Lung (tissue), 12 donors: ENCODE data around the gene TBXA2R. TPM values are rescaled to one million over a fixed set of nuclear protein-coding genes. Genes with fewer than 3 reads are reported as not detected.

Experiments
- ATAC-seq: fragments of 200-7000 bp; cut with Tn5 transposase; one replicate; pipeline ENCODE4 v1.9.1; 2020; ENCODE audit warnings: moderate number of reproducible peaks; ENCODE audit not compliant: insufficient read depth, low FRiP score
- DNase-seq, 3 donors: peaks; one replicate each; pipeline ENCODE4 v3.0.0-alpha.2; 2013 to 2017
- H3K27ac ChIP-seq, 2 donors: one replicate each; pipeline ENCODE4 v1.5.1; 2013; ENCODE audit warnings: mild to moderate bottlenecking in 2 of 2, moderate library complexity in 2 of 2, control low read depth in 1 of 2, inconsistent platforms in 1 of 2, low read depth in 1 of 2, low read length in 1 of 2
- H3K27me3 ChIP-seq, 3 donors: one replicate each; pipeline ENCODE4 v1.5.1; 2013; ENCODE audit warnings: low read length in 2 of 3; ENCODE audit not compliant: control insufficient read depth in 3 of 3, insufficient read depth in 3 of 3
- H3K36me3 ChIP-seq, 4 donors: one replicate each; pipeline ENCODE4 v1.5.1; 2013; ENCODE audit warnings: low read length in 4 of 4, mild to moderate bottlenecking in 1 of 4, moderate library complexity in 1 of 4; ENCODE audit not compliant: control insufficient read depth in 4 of 4, insufficient read depth in 4 of 4
- H3K4me1 ChIP-seq, 5 donors: one replicate each; pipeline ENCODE4 v1.5.1; 2013; ENCODE audit warnings: low read length in 5 of 5, mild to moderate bottlenecking in 2 of 5, moderate library complexity in 1 of 5; ENCODE audit not compliant: control insufficient read depth in 5 of 5, insufficient read depth in 5 of 5
- H3K4me3 ChIP-seq: one replicate; pipeline ENCODE4 v1.5.1; 2013; ENCODE audit warnings: mild to moderate bottlenecking, control low read depth, moderate library complexity
- H3K9ac ChIP-seq, 2 donors: one replicate each; pipeline ENCODE4 v1.5.1; 2013; ENCODE audit warnings: low read length in 2 of 2, control low read depth in 1 of 2; ENCODE audit not compliant: insufficient read depth in 1 of 2
- H3K9me3 ChIP-seq, 4 donors: one replicate each; pipeline ENCODE4 v1.5.1; 2013; ENCODE audit warnings: low read length in 3 of 4, mild to moderate bottlenecking in 1 of 4, moderate library complexity in 1 of 4; ENCODE audit not compliant: control insufficient read depth in 4 of 4, insufficient read depth in 3 of 4
- CTCF ChIP-seq: IDR thresholded peaks from 2 replicates; pipeline ENCODE4 v1.5.1; 2012; ENCODE audit warnings: mild to moderate bottlenecking; ENCODE audit errors: control extremely low read depth, extremely low read depth
- WGBS, 2 donors: extraction: QIAGEN DNeasy Blood & Tissue Kit; methylation state at CpG; one replicate each; pipeline ENCODE4 v1.1.7; 2013; 5-methylcytosine and 5-hydroxymethylcytosine counted together
- polyA plus RNA-seq, 2 donors: library from polyadenylated mRNA; stranded (reverse); fragments of 200-250 nt; gene quantifications; one replicate each; pipeline ENCODE4 v1.2.1, GENCODE V29; 2013
- total RNA-seq, 2 donors: library from RNA; depleted of rRNA in 1 of 2; stranded (reverse); fragments of >200 nt in 1 of 2; gene quantifications; one replicate each; pipeline ENCODE4 v1.2.1, GENCODE V29; 2014 to 2021
- donor health status: control.
- donor health status: control.
- donor health status: Bipolar disorder and iron deficiency.
- donor health status: healthy.
- donor health status: DM: yes; HTN: yes; CAD: no.

The TBXA2R gene
- total and polyA plus RNA-seq, 4 donors, result 2.5 to 7.6 (median 3.5) TPM

- Histone ChIP-seq H3K9me3 (peaks cover 0 to 3% (median 0%) of the 10 kb centered on the region in 4 donors), H3K36me3 (peaks cover 4 to 51% (median 13%) of the 10 kb centered on the region in 4 donors), H3K4me3 (no peak overlapping the region), H3K9ac (no peak overlapping the region), H3K4me1 (peaks cover 0 to 27% (median 6%) of the 10 kb centered on the region in 5 donors), H3K27me3 (no peaks in the 10 kb centered on the region), H3K27ac (peak overlapping the region in 1 of 2 donors; percentile 61)
- ATAC-seq (no peak), DNase-seq (no peak)
- WGBS, 2 donors, result 87 to 89% methylated on average over 75 to 79 of the region's 79 CpGs
- no peak for TF ChIP-seq CTCF
These were observed 6.4 kb upstream of the TBXA2R start for GRCh38 chr19:3612901-3613741.

- H3K9ac ChIP-seq, result no peak overlapping the region
- no peak for TF ChIP-seq CTCF
- DNase-seq, result no peak
- WGBS, 2 donors, result 97 to 99% methylated on average over 33 of the region's 33 CpGs
- peaks cover 4 to 48% (median 13%) of the 10 kb centered on the region in 4 donors for H3K36me3 ChIP-seq
- no peaks in the 10 kb centered on the region for H3K27me3 ChIP-seq
- ATAC-seq, result no peak
- H3K27ac ChIP-seq, result no peak overlapping the region
- peaks cover 0 to 3% (median 0%) of the 10 kb centered on the region in 4 donors for H3K9me3 ChIP-seq
- H3K4me3 ChIP-seq, result no peak overlapping the region
- H3K4me1 ChIP-seq, result peaks cover 0 to 31% (median 6%) of the 10 kb centered on the region in 5 donors
These were observed 5.7 kb upstream of the TBXA2R start for GRCh38 chr19:3612330-3612729.

- WGBS, 2 donors, result 91 to 93% methylated on average over 36 of the region's 36 CpGs
- no peak overlapping the region for H3K27ac ChIP-seq
- peaks cover 0 to 3% (median 0%) of the 10 kb centered on the region in 4 donors for H3K9me3 ChIP-seq
- H3K4me1 ChIP-seq, result peaks cover 0 to 35% (median 6%) of the 10 kb centered on the region in 5 donors
- no peak overlapping the region for H3K9ac ChIP-seq
- no peaks in the 10 kb centered on the region for H3K27me3 ChIP-seq
- TF ChIP-seq CTCF, result no peak
- ATAC-seq, result no peak
- DNase-seq, result peak in 1 of 3 donors; percentile 11
- no peak overlapping the region for H3K4me3 ChIP-seq
- peaks cover 4 to 47% (median 11%) of the 10 kb centered on the region in 4 donors for H3K36me3 ChIP-seq
These were observed 5.2 kb upstream of the TBXA2R start for GRCh38 chr19:3611841-3612240.
